ENCODE data around the gene LCK.

LCK gene

GRCh38 chr1:32318127-32318869, 67.2 kb downstream of the LCK start:
- DNase-seq (ENCODE audit: low read depth in 2 of 2): no peak

- no peak for DNase-seq (ENCODE audit: low read depth in 2 of 2)
Measured at GRCh38 chr1:32321712-32322291, 70.7 kb downstream of the LCK start.

- DNase-seq (ENCODE audit: low read depth in 2 of 2): no peak
Measured at GRCh38 chr1:32327204-32327603, 76.1 kb downstream of the LCK start.

- DNase-seq (ENCODE audit: low read depth in 2 of 2): no peak
Measured at GRCh38 chr1:32329931-32330466, 78.9 kb downstream of the LCK start.

- no peak for DNase-seq (ENCODE audit: low read depth in 2 of 2)
Measured at GRCh38 chr1:32330558-32331151, 79.6 kb downstream of the LCK start.

GRCh38 chr1:32331549-32331948, 80.5 kb downstream of the LCK start:
- no peak for DNase-seq (ENCODE audit: low read depth in 2 of 2)

GRCh38 chr1:32332290-32333079, 81.4 kb downstream of the LCK start:
- no peak for DNase-seq (ENCODE audit: low read depth in 2 of 2)

- DNase-seq (ENCODE audit: low read depth in 2 of 2): no peak
Measured at GRCh38 chr1:32333251-32333963, 82.3 kb downstream of the LCK start.

GRCh38 chr1:32334274-32334861, 83.3 kb downstream of the LCK start:
- no peak for DNase-seq (ENCODE audit: low read depth in 2 of 2)

- DNase-seq (ENCODE audit: low read depth in 2 of 2): peak; percentile 32 to 38
Measured at GRCh38 chr1:32334864-32335534, 83.9 kb downstream of the LCK start.

- DNase-seq (ENCODE audit: low read depth in 2 of 2): no peak
Measured at GRCh38 chr1:32335535-32335789, 84.4 kb downstream of the LCK start.

All from stimulated activated CD8-positive, alpha-beta memory T cell treated with anti-CD3 and anti-CD28 coated beads, Interleukin-15, amount 100 ng/mL, for 48 hours (primary cell).